ENCODE results near the gene RFX8.
A peak's percentile ranks its signal among the peaks of the same experiment; 100 is the strongest.
"Not testable (repeated sequence)": the region's sequence is repeated elsewhere in the genome, so short reads cannot be mapped to it uniquely, and the experiment has no call there.

The RFX8 gene

DNA sequence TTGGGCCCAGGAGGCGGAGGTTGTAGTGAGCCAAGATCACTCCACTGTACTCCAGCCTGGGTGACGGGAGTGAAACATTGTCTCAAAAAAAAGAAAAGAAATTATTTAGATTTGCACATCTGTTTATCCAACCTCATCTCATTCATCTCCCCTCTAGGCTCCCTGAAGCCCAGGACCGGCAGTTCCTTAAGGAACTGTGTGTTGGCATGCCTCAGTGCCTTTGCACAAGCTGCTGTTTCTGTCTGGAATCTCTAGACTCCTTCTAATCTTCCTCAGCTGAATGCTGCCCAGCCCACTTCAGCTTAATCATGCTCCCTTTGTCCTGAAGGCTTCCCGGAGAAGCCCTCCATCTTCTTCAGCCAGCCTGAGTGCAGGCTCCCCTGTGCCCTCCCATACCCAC is 10.9 kb upstream of the RFX8 start:
- no peak for DNase-seq

- no peak for DNase-seq
Measured at GRCh38 chr2:101480764-101481163, 5.9 kb upstream of the RFX8 start.

- no peak for DNase-seq
Measured at GRCh38 chr2:101479810-101480209, 4.9 kb upstream of the RFX8 start.

DNA sequence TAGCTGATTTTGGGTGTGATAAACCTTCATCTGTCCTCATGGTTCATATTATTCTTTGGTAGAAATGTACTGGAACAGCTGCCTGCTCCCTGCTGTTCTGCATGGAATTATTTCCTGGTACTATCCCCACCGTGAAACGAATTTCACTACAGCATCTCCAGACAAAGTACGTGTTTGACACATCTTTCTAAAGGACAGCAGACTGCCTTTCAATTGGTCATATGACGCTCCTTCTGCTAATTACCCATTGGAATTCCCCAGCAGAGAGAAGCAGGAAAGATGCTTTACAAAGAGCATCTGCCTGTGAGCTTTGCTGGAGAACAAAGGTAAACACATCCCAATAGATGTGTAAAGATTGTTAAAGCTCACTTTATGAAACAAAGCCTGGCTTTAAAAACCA is 4.4 kb upstream of the RFX8 start:
- DNase-seq = no peak

GRCh38 chr2:101478181-101479001 is 3.5 kb upstream of the RFX8 start:
- no peak for DNase-seq

DNA sequence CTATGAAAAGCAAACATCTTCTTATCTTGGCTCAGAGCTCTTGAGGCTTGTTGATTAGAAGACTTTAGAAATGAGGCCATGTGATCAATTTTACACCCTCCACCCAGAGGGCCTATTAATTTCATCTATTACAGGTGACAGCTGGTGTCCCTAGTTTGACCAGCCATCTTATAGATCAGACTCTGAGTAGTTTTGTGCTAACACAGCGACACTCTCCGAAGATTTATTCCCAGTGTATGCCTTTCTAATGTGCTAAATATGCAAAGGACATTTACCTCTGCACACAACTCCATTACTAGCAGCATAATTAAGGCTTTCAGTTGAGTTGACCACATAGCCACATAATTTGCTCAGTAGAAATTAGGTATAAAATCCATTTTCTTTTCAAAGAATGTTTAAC is 2.6 kb upstream of the RFX8 start:
- no peak for DNase-seq

- no peak for DNase-seq
Measured at GRCh38 chr2:101476605-101477208, 1.8 kb upstream of the RFX8 start.

DNA sequence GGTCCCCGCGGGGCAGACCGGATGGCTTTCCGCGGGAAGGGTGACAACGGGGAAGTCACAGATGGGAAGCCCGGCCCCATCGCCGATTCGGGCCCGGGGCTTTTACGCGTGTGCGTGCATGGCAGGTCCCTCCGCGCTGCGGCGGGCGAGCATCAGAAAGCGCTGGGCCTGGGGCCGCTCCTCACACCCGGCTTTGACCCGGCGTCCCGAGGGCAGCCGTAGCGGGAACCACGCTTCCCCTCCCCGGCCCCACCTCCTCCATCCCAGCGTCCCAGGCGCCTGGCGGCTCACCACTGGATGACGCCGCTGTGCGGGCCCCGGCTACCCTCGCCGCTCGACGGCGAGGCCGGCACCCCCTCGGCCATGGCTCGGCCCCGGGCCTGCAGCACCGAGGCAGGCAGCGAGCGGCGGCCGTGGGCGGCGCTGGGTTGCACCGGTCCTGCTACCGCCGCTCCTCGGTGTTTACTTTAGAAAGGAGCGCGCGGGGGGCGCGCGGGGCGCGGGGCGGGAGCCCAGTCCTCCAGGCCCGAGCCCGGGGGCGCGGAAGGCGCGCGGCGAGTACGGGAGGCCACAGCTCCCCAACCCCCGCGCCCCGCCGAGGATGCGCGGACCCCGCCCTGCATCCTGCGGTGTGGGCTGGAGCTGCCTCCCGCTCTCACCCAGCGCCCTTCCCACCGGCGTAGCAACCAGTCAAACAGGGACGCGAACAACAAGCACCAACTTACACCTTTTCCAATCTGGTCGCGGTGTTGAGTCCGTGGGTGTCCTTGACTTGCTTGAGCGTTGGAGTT is 806 bp downstream of the RFX8 start:
- DNase-seq = peak; percentile 73

DNA sequence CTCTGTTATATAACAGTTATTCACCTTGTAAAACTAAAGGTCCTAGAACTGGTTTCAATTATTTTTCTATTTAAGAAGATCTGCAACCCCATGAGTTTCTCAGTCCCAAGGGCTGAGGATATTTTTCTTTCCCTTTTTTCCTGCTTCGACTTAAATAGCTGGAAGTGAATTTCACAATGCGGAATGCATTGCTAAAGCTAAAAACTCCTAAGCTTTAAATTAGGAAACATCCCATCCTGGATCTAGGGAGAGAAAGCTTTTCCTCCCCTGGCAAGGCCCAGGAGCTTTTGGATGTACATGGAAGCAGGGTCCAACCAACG is 1.4 kb downstream of the RFX8 start:
- DNase-seq = no peak

DNA sequence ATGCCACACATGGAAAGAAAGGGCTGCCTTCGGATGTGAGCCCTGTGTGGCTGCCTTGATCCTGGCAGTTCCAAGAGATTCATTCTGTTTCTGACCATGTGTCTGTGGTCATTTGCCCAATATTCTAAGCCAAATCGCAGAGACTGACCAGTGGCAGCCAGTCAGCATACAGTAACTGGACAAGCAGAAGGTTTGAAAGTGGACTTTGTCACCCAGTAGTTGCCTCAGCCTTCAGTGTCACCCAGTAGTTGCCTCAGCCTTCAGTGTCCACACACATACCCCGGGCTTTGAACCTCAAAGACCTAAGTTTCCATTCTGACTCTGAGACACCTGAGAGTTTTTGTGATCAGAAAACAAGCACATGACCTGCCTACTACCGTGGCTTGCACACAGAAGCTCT is 5.0 kb downstream of the RFX8 start:
- DNase-seq = no peak

- no peak for DNase-seq
Measured at GRCh38 chr2:101467306-101467705, 7.6 kb downstream of the RFX8 start.

DNA sequence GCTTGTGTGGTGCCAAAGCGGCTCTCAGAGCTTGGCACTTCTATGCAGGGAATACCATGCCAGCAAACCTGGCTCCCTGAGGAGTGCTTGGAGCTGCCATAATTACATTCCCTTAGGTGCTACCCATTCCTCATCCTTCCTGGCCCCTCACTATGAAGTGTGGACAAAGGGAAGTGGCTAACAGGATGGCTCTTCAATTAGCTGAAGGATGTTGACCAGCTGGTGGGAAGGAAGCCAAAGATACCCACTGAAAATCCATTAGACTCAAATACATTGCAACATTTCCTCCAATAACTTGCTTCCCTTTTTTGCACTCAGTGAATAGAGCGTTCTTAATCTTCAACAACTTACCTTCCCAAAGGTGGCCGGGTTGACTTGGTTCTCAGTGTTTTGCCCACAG is 8.5 kb downstream of the RFX8 start:
- no peak for DNase-seq

DNA sequence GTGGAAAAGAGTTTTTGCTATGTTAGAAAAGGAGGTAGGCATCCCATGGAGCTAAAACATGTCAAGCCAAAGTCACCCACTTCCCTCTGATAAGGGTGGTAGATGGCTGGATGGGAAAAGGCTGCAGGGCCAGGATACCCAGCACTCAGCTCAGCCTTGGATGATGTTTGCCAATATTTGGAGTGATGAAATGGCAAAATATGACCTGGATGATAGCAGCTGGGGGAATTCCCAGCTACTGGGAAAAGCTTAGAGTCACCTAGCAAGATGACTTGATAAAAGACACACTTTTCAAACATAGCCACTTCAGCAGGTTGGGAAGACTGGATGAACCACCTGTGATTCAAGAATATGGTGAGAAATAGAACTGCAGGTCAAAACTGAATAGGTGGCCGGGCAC is 10.1 kb downstream of the RFX8 start:
- no peak for DNase-seq

DNA sequence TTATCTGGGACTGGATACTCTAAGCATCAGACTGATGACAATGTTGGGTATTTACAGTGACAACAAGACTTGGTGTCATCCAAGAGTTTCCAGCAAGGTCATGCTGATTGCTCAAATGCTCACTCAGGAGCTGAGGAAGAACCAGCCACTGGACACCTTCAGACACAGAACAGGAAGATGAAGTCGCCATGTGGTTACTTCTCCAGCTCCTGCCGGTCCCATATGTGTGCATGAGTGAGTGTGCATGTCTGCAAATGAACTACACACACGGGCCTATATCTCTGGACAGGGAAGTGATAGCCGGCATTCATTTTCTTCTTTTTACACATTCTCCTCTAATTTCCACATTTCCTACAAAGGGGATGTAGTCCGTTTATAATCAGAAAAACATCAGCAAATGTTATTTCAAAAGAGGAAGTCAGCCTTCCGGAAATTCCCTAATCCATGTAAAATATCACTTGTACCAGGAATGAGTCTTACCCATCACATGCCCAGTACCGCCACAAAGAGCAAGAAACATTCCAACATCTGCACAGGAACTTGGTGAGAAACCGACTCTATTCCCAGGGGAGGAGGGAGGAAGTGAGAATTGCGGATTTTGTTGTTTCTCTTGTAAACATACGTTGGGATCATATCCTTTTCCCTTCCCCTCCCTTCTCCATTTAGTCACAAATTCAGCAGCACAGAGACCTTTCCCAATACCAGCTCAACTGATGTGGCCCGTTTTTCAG is 10.8 kb downstream of the RFX8 start:
- DNase-seq = no peak

DNA sequence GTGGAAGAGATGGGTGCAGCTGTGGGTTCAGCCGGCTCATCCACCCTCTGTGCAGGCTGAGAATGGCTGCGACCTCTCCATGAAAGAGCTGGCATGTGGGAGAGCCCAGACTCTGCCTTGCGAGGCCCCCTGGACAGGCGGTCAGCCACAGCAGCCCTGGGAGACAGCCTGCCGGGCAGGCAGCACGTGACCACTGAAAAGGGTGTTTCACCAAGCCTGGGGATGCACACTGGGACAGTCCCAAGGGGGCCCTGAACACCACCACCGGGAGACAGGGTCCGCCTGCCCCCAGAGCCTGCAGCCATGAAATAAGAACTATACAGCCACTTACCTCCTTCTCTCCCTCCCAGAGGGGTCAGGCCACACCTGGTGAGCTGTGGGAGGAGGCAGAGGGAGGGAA is 11.5 kb downstream of the RFX8 start:
- no peak for DNase-seq

GRCh38 chr2:101461381-101461780 is 13.5 kb downstream of the RFX8 start:
- no peak for DNase-seq

GRCh38 chr2:101454408-101454807 is 20.5 kb downstream of the RFX8 start:
- DNase-seq = not testable (repeated sequence)

DNA sequence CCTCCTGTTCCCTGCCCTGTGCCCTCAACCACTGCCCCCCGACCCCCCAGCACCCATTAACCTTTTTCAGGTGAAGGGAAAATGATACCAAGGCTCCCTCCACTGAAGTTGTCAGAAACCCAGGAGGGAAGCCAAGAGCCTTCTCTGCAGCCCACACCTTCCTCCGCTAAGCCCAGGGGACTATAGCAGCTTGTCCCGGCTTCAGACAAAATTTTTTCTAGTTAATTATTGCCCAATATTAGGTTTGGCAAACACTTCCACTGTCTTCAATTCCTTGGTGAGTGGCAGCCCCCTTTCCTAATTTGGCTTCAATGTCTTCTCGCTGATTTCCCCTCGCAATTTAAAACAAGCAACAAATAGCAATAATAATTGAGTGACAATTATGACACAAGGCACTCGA is 23.9 kb downstream of the RFX8 start:
- no peak for DNase-seq

GRCh38 chr2:101446869-101447268 is 28.0 kb downstream of the RFX8 start:
- no peak for DNase-seq

DNA sequence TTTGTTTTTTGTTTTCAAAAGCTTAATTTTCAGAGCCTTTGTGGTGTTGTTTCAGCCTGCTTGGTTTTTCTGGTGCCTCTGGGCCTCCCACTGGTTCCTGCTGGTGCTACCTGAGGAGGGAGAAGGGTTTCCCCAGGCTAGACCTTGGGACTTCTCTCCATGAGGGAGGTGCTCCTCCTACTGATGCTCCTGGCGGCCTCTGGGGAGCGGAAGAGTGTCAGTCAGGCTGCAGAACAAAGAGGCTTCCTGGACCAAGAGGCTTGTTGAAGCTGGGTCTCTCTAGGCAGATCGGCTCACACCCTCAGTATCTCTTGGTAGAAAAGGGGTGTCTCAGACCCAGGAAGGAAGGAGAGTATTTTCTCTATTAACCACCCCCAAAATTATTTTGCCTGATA is 32.2 kb downstream of the RFX8 start:
- DNase-seq = no peak

- DNase-seq = no peak
Measured at GRCh38 chr2:101442042-101442666, 32.8 kb downstream of the RFX8 start.

- no peak for DNase-seq
Measured at GRCh38 chr2:101440127-101440738, 34.7 kb downstream of the RFX8 start.

DNA sequence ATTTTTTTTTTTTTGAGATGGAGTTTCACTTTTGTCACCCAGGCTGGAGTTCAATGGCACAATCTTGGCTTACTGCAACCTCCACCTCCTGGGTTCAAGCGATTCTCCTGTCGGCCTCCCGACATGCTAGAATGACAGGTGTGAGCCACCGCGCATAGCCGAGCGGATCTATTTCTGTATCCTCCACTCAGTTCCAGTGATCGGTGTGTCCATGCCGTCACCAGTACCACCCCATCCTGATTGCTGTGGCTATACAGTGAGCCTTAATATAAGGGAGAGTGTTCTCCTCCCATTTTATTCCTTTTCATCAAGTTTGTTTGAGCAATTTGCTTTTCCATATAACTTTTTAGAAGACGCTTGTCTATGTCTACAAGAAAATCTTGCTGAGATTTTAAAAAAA is 35.2 kb downstream of the RFX8 start:
- no peak for DNase-seq
